Hematopoietic multipotent progenitor cell (in vitro differentiated cells): ENCODE measurements around the gene TNNT2. TPM values are rescaled to one million over a fixed set of nuclear protein-coding genes. Genes with fewer than 3 reads are reported as not detected.

Experiments
- DNase-seq, 3 donors: peaks; one replicate each; pipeline ENCODE4 v3.0.0-alpha.2; 2011 to 2015; ENCODE audit warnings: low read depth in 2 of 3, low spot score in 2 of 3
- total RNA-seq: library from RNA; depleted of rRNA; stranded (reverse); fragments of >200 nt; gene quantifications from one replicate; pipeline ENCODE4 v1.2.3, GENCODE V29; 2012

Gene TNNT2
- total RNA-seq, 1 donor, result not detected

- DNase-seq, result no peak
These were observed 40.6 kb downstream of the TNNT2 start for GRCh38 chr1:201336711-201337450.

DNA sequence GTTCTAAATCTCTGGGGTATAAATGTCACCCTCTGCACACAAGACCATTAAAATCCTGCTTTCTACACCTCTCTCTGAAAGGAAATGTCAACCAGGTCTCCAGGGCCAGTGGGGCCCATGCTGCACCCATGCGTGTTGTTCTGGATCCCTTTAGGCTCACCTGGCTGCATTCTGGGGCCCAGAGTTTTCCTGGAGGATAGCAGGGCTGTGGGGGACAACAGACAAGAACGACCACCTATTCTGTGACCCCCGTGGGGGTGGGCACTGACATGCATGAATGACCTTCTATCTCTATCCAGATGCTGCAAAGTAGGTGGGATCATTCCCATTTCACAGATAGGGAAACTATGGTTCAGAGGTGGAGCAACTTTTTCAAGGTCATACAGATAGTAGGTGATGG lies 41.6 kb downstream of the TNNT2 start:
- no peak for DNase-seq

DNA sequence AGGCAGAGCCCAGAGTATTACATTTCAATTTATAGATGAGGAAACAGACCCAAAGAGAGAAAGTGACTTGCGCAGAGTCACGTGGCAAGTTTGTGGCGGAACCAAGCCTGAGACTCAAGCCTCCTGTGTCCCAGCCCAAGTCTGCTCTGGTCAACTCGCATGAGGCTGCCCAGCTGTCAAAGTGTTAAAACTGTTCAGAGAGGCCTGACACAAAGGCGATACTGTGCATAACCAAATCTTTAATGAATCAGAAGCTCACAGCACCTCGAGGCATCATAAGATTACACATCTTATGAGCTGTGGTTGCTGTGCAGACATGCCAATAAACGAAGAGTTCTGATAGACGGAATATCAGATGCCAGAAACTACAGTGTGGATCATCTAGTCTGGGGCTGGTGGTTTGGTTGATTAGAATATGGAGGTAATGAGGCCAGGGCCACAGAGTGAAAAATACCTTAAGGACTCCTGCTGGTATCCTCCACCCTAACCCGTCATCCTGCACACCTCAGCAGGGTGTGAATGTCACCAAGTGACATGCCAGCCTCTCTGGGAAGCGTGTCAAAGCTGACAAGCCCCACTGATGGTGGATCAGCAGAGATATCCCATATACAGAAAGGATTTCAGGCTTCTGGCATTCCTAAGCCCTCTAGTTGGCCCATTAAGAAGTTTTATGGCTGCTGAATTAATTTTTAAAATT lies 42.2 kb downstream of the TNNT2 start:
- DNase-seq, result no peak

DNA sequence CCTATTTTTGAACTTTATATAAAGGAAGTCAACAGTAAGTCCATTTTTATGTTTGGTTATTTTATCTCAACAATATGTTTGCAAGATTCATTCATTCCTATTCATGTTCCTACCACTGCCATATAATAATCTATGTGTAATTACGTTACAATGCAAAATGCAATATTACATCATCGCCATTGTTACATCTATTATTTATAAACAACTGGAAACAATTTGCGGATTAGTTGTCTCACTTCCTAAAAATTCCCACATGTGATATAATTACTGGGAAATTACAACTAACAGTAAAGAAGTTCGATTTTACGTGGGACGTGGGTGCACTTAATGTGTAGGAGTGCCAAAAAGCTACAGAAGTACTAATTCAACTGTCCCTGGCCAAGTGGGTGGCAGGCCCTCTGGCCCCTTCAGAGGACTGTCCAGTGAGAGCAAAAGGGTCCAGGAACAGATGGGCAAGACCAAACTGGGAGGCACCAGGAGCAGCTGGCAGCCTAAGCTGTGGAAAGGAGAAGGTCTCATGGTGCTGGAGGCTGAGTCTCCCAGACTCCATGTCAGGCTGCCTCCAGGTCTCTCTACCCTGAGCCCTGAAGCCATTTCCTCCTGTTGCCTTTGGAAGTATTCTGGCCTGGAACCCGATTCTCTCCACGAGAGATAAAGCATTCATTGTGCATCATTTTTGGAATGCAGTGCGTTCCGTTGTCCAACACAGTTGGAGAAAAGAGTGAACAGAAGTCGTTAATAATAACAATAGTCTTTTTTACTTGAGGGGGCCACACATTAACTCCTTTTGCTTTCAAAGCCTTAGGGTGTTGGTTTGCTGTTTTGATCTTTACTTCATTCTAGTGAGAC lies 42.9 kb downstream of the TNNT2 start:
- no peak for DNase-seq

DNA sequence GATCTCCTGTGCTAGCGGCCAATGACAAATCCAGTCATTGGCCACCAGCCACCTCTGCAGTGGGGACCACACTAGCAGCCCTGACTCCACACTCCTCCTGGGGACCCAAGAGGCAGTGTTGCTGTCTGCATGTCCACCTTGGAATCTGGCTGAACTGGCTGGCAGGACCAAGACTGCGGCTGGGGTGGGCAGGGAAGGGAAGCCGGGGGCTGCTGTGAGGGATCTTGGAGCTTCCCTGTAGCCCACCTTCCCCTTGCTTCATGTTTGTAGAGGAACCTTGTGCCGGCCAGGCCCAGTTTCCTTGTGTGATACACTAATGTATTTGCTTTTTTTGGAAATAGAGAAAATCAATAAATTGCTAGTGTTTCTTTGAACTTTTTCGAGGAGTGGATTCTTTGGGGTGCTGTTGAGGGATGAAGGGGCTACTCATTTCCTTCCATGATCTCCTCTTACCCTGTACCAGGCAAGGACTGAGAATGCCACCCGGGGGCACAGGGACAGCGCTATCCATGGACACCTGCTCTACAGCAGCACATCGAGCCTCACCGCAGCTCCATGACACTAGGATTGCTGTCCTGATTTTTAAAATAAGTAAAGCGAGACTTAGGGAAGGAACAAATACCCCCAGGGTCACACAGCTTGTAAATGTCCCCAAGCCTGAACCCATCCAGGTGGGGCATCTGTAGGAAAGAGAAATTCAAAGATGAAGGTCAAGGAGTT lies 44.7 kb downstream of the TNNT2 start:
- no peak for DNase-seq

- no peak for DNase-seq
These were observed 45.5 kb downstream of the TNNT2 start for GRCh38 chr1:201332021-201332420.

- DNase-seq, result no peak
These were observed 46.3 kb downstream of the TNNT2 start for GRCh38 chr1:201331166-201331565.

- DNase-seq, result no peak
These were observed 46.9 kb downstream of the TNNT2 start for GRCh38 chr1:201330541-201330940.

- DNase-seq, result no peak
These were observed 47.7 kb downstream of the TNNT2 start for GRCh38 chr1:201329801-201330200.

GRCh38 chr1:201329286-201329685 lies 48.2 kb downstream of the TNNT2 start:
- no peak for DNase-seq

DNA sequence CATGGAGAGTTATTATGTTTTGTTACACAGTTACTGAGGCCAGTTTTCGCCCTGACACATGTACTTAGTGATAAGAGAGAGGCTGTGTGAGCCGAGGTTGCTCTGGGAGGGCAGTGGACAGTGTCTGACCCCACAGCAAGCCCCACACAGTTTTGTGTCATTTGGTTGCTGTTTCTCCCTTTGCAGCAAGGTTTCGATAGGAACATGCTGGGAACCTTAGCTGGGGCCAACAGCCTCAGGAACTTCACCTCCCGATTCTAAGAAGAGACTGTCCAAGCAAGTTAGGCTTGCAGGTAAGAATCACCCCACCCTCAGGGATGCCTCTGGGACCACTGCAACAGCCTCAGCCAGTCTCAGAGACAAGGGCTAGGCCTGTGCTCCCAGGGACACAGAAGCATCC lies 48.9 kb downstream of the TNNT2 start:
- DNase-seq, result no peak

GRCh38 chr1:201327687-201328240 lies 49.7 kb downstream of the TNNT2 start:
- DNase-seq, result no peak

GRCh38 chr1:201326710-201327109 lies 50.8 kb downstream of the TNNT2 start:
- DNase-seq, result no peak

DNA sequence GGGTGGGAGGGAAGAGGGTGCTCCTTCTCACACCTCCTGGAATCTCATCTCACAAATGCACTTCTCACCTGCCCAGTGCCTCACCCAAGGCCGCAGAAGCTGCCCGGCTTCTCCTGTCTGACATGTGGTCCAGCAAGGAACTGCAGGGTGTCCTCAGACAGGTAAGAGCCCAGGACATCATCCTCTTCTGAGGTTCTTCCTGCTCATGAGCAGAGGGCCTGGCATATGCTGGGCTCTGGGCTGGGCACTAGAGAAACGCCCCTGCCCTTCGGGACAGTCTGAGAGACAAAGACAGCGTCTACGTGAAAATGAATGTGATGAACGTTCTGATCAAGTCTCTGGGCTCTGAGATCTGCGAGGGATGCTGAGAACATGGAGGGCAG lies 51.8 kb downstream of the TNNT2 start:
- DNase-seq, result no peak

- DNase-seq, result no peak
These were observed 52.4 kb downstream of the TNNT2 start for GRCh38 chr1:201324821-201325677.

GRCh38 chr1:201324306-201324705 lies 53.2 kb downstream of the TNNT2 start:
- DNase-seq, result no peak

- DNase-seq, result no peak
These were observed 54.6 kb downstream of the TNNT2 start for GRCh38 chr1:201322653-201323510.

DNA sequence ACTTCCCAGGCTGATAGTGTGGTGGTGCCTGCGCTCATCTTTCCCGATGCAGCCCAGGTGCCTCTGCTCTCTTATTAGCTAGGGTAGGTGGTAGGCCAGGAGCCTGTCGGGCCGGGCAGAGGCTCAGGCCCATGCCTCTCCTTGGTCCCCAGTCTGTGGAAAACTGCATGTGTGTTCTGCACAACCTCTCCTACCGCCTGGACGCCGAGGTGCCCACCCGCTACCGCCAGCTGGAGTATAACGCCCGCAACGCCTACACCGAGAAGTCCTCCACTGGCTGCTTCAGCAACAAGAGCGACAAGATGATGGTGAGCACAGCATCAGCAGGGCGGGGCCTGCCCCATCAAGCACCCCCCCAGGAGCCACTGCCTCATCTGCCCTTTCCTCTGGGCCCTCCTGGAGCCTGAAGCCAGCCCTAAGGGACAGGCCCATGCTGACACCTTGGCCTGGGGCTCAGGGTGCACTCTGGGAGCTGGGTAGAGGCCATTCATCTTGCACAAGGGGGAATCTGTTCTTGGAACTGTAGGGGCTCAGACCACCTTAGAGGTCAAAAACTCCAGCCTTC lies 55.6 kb downstream of the TNNT2 start:
- no peak for DNase-seq
